Measurements from ENCODE around the gene PHAX.

GRCh38 chr5:126674145-126674544, 73.4 kb downstream of the PHAX start:
- TF ChIP-seq CTCF (conservative IDR thresholded peaks at IDR 0.05 in 1 of 2, IDR thresholded peaks at IDR 0.05 in 1 of 2; ENCODE audit: extremely low read depth in 1 of 2, insufficient read depth in 1 of 2, low read depth in 1 of 2, low read length in 2 of 2) (no peak), EZH2 (IDR thresholded peaks at IDR 0.05; ENCODE audit: borderline replicate concordance, low read length) (no peak)
